ENCODE data around the gene MANSC4. TPM values are rescaled to one million over a fixed set of nuclear protein-coding genes. Genes with fewer than 3 reads are reported as not detected.

Gene MANSC4
- total RNA-seq, 1 experiment from 2014 or later, result not detected

DNA sequence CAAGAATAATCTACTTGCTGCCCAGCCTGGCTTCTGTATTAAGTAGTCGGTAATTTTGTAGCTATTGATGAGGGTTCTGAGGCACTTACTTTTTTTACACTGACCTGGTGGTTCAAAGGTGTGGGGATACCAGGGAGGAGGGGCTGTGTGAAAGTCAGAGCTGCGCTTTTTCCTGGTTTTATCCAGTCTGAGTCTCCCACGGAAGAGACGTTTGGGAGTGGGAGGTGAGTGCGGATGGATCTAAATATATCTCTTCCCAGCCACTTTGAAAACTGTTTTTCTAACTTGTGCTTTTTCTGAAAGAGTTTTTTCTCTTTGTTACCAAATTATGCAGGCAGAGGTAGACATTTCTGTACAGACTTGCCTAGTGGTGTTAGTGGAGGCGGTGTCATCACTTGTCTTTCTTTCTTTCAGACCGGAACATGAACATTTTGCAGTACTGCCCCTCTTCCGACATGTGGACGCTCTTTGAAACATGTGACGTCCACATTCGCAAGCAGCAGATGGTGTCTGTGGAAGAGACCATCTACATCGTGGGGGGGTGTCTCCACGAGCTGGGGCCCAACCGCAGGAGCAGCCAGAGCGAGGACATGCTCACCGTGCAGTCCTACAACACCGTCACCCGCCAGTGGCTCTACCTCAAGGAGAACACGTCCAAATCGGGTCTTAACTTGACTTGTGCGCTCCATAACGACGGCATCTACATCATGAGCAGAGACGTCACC, 17.4 kb upstream of the MANSC4 start:
- H3K27ac ChIP-seq (ENCODE audit: low read length), result no peak overlapping the region
- no peak for ATAC-seq
- intact Hi-C loops (cut with micrococcal nuclease; ENCODE audit: unreplicated experiment) (no loop called here), in situ Hi-C loops (cut with HindIII; ENCODE audit: low pct_unique_long_range_greater_than_20kb, low sequenced_read_pairs) (no loop called here)
- no peaks in the 10 kb centered on the region for H3K4me1 ChIP-seq (ENCODE audit: control insufficient read depth, insufficient read depth, low read length)
- TF ChIP-seq, protein P1, sequence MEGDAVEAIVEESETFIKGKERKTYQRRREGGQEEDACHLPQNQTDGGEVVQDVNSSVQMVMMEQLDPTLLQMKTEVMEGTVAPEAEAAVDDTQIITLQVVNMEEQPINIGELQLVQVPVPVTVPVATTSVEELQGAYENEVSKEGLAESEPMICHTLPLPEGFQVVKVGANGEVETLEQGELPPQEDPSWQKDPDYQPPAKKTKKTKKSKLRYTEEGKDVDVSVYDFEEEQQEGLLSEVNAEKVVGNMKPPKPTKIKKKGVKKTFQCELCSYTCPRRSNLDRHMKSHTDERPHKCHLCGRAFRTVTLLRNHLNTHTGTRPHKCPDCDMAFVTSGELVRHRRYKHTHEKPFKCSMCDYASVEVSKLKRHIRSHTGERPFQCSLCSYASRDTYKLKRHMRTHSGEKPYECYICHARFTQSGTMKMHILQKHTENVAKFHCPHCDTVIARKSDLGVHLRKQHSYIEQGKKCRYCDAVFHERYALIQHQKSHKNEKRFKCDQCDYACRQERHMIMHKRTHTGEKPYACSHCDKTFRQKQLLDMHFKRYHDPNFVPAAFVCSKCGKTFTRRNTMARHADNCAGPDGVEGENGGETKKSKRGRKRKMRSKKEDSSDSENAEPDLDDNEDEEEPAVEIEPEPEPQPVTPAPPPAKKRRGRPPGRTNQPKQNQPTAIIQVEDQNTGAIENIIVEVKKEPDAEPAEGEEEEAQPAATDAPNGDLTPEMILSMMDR (IDR thresholded peaks at IDR 0.05), result no peak
- no peak for TF ChIP-seq POLR2AphosphoS5 (IDR thresholded peaks at IDR 0.05; ENCODE audit: low read depth, low read length)
- TF ChIP-seq, protein P2, sequence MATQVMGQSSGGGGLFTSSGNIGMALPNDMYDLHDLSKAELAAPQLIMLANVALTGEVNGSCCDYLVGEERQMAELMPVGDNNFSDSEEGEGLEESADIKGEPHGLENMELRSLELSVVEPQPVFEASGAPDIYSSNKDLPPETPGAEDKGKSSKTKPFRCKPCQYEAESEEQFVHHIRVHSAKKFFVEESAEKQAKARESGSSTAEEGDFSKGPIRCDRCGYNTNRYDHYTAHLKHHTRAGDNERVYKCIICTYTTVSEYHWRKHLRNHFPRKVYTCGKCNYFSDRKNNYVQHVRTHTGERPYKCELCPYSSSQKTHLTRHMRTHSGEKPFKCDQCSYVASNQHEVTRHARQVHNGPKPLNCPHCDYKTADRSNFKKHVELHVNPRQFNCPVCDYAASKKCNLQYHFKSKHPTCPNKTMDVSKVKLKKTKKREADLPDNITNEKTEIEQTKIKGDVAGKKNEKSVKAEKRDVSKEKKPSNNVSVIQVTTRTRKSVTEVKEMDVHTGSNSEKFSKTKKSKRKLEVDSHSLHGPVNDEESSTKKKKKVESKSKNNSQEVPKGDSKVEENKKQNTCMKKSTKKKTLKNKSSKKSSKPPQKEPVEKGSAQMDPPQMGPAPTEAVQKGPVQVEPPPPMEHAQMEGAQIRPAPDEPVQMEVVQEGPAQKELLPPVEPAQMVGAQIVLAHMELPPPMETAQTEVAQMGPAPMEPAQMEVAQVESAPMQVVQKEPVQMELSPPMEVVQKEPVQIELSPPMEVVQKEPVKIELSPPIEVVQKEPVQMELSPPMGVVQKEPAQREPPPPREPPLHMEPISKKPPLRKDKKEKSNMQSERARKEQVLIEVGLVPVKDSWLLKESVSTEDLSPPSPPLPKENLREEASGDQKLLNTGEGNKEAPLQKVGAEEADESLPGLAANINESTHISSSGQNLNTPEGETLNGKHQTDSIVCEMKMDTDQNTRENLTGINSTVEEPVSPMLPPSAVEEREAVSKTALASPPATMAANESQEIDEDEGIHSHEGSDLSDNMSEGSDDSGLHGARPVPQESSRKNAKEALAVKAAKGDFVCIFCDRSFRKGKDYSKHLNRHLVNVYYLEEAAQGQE (IDR thresholded peaks at IDR 0.05; ENCODE audit: insufficient read depth in 1 of 2, low read depth in 2 of 2, low read length in 1 of 2), result no peak
- TF ChIP-seq TCF7L2 (IDR thresholded peaks at IDR 0.05; ENCODE audit: low read depth, low read length), result no peak
- TF ChIP-seq SIN3A (IDR thresholded peaks at IDR 0.05; ENCODE audit: borderline replicate concordance, insufficient read depth, low read depth, low read length), result no peak
- H3K27me3 ChIP-seq (ENCODE audit: control insufficient read depth, insufficient read depth, low read length), result no peaks in the 10 kb centered on the region
- no peak overlapping the region for H3K4me3 ChIP-seq (ENCODE audit: low read depth in 2 of 2, low read length in 2 of 2)
- ChIA-PET POLR2A (no interaction called here), CTCF (no interaction called here)
- peaks cover 16% of the 10 kb centered on the region for H3K36me3 ChIP-seq (ENCODE audit: control insufficient read depth, insufficient read depth, low read length)
- DNase-seq (ENCODE audit: low read depth, low spot score), result no peak
- H3K9me3 ChIP-seq (ENCODE audit: control insufficient read depth, insufficient read depth, low read depth, low read length), result no peaks in the 10 kb centered on the region
- BruUV-seq (replicated peaks), result no TSS peak

DNA sequence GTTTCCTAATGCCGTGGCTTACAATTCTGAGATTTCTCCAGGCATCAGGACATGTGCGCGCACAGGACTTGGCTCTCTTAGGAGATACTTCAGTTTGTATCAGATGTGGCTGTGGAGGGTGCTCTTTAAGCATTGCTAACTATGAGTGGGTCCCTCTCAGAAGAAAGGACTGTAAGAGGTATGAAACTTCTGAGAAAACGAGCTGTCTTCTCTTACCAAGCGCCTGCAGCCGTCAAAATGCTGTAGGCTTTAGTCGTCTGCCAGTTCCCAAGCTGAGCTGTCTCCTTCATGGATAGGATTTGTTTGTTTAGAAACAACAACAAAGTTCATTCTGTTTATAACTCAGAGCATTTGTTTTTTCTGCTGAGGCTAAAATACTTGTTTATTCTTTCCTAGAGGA, 16.1 kb upstream of the MANSC4 start:
- TF ChIP-seq, protein P1 (IDR thresholded peaks at IDR 0.05), result no peak
- TF ChIP-seq SIN3A (IDR thresholded peaks at IDR 0.05; ENCODE audit: borderline replicate concordance, insufficient read depth, low read depth, low read length), result no peak
- no peak for TF ChIP-seq TCF7L2 (IDR thresholded peaks at IDR 0.05; ENCODE audit: low read depth, low read length)
- TF ChIP-seq POLR2AphosphoS5 (IDR thresholded peaks at IDR 0.05; ENCODE audit: low read depth, low read length), result no peak
- TF ChIP-seq, protein P2 (IDR thresholded peaks at IDR 0.05; ENCODE audit: insufficient read depth in 1 of 2, low read depth in 2 of 2, low read length in 1 of 2), result no peak
- H3K36me3 ChIP-seq (ENCODE audit: control insufficient read depth, insufficient read depth, low read length), result peaks cover 21% of the 10 kb centered on the region
- ChIA-PET CTCF (no interaction called here), POLR2A (no interaction called here)
- no peaks in the 10 kb centered on the region for H3K9me3 ChIP-seq (ENCODE audit: control insufficient read depth, insufficient read depth, low read depth, low read length)
- ATAC-seq (no peak), DNase-seq (ENCODE audit: low read depth, low spot score) (no peak)
- in situ Hi-C loops (cut with HindIII; ENCODE audit: low pct_unique_long_range_greater_than_20kb, low sequenced_read_pairs) (no loop called here), intact Hi-C loops (cut with micrococcal nuclease; ENCODE audit: unreplicated experiment) (no loop called here)
- H3K4me3 ChIP-seq (ENCODE audit: low read depth in 2 of 2, low read length in 2 of 2), result no peak overlapping the region
- H3K27me3 ChIP-seq (ENCODE audit: control insufficient read depth, insufficient read depth, low read length), result no peaks in the 10 kb centered on the region
- no peak overlapping the region for H3K27ac ChIP-seq (ENCODE audit: low read length)
- no TSS peak for BruUV-seq (replicated peaks)
- no peaks in the 10 kb centered on the region for H3K4me1 ChIP-seq (ENCODE audit: control insufficient read depth, insufficient read depth, low read length)
